HEK293T (cell line): Measurements from ENCODE around the gene PLA2G3.

Experiments used
- CTCF ChIA-PET: fragments of 350-600 bp; formaldehyde crosslinking; extraction: SDS; loops from one replicate; lab custom pipeline; 2021; ENCODE audit warnings: antibody characterized with exemption, inconsistent platforms; lab: Yijun Ruan, JAX
- POLR2A ChIA-PET: fragments of 350-600 bp; formaldehyde crosslinking; extraction: SDS; loops from one replicate; lab custom pipeline; 2020; ENCODE audit warnings: antibody characterized with exemption, inconsistent platforms; lab: Yijun Ruan, JAX
- DNase-seq: peaks from one replicate; pipeline ENCODE4 v3.0.0; 2012; ENCODE audit warnings: mixed read lengths; ENCODE audit errors: extremely low spot score
- ARNT ChIP-seq: fragments of 450-650 bp; IDR thresholded peaks from 2 replicates; pipeline ENCODE4 v1.6.1; 2017; ENCODE audit warnings: mild to moderate bottlenecking
- BHLHE40 ChIP-seq: fragments of 450-650 bp; IDR thresholded peaks from 2 replicates; pipeline ENCODE4 v1.6.1; 2016; ENCODE audit warnings: mild to moderate bottlenecking, moderate library complexity, borderline replicate concordance
- CTBP1 ChIP-seq: fragments of 450-650 bp; IDR thresholded peaks from 2 replicates; pipeline ENCODE4 v1.6.1; 2016; ENCODE audit warnings: borderline replicate concordance
- ELF4 ChIP-seq: fragments of 450-650 bp; IDR thresholded peaks from 2 replicates; pipeline ENCODE4 v1.6.1; 2017; ENCODE audit warnings: antibody characterized with exemption
- FOXA1 ChIP-seq: fragments of 450-650 bp; IDR thresholded peaks from 2 replicates; pipeline ENCODE4 v1.6.1; 2016; ENCODE audit warnings: mild to moderate bottlenecking
- FOXK2 ChIP-seq: fragments of 450-650 bp; IDR thresholded peaks from 2 replicates; pipeline ENCODE4 v1.6.1; 2016; ENCODE audit warnings: mild to moderate bottlenecking
- FOXM1 ChIP-seq: fragments of 450-650 bp; IDR thresholded peaks from 2 replicates; pipeline ENCODE4 v1.6.1; 2017; ENCODE audit warnings: mild to moderate bottlenecking, borderline replicate concordance
- HDGF ChIP-seq: fragments of 450-650 bp; IDR thresholded peaks from 2 replicates; pipeline ENCODE4 v1.6.1; 2017; ENCODE audit warnings: antibody characterized with exemption, borderline replicate concordance
- L3MBTL2 ChIP-seq: fragments of 450-650 bp; conservative IDR thresholded peaks from 2 replicates; pipeline ENCODE4 v1.6.1; 2016; ENCODE audit warnings: mild to moderate bottlenecking
- LEF1 ChIP-seq: fragments of 450-650 bp; IDR thresholded peaks from 2 replicates; pipeline ENCODE4 v1.6.1; 2017; ENCODE audit warnings: mild to moderate bottlenecking, borderline replicate concordance
- NFRKB ChIP-seq: fragments of 450-650 bp; IDR thresholded peaks from 2 replicates; pipeline ENCODE4 v1.6.1; 2016; ENCODE audit warnings: mild to moderate bottlenecking, moderate library complexity
- PKNOX1 ChIP-seq: fragments of 450-650 bp; IDR thresholded peaks from 2 replicates; pipeline ENCODE4 v1.6.1; 2016
- SP1 ChIP-seq: fragments of 450-650 bp; IDR thresholded peaks from 2 replicates; pipeline ENCODE4 v1.6.1; 2017
- SUZ12 ChIP-seq: fragments of 450-650 bp; IDR thresholded peaks from 2 replicates; pipeline ENCODE4 v1.6.1; 2016; ENCODE audit warnings: mild to moderate bottlenecking
- TARDBP ChIP-seq: fragments of 450-650 bp; IDR thresholded peaks from 2 replicates; pipeline ENCODE4 v1.6.1; 2016
- ZNF384 ChIP-seq: fragments of 450-650 bp; IDR thresholded peaks from 2 replicates; pipeline ENCODE4 v1.6.1; 2016

Gene PLA2G3

GRCh38 chr22:31141551-31141950, 1.2 kb upstream of the PLA2G3 start:
- ChIA-PET CTCF (interaction anchor here (1.3 kb wide), 1 partner anchor 34 kb away, joined by 4 read pairs; the partner anchor contains the start of gene SELENOM), POLR2A (interaction anchor here (1.0 kb wide), 1 partner anchor 173 kb away, joined by 3 read pairs; the partner anchor contains the start of genes MORC2 and TUG1)
- no peak for DNase-seq
- TF ChIP-seq FOXM1, result no peak
- TF ChIP-seq SP1, result no peak
- no peak for TF ChIP-seq ZNF384
- no peak for TF ChIP-seq TARDBP
- no peak for TF ChIP-seq BHLHE40
- TF ChIP-seq LEF1, result no peak
- no peak for TF ChIP-seq FOXA1
- TF ChIP-seq L3MBTL2, result no peak
- no peak for TF ChIP-seq NFRKB
- TF ChIP-seq ARNT, result no peak
- no peak for TF ChIP-seq ELF4
- no peak for TF ChIP-seq PKNOX1
- no peak for TF ChIP-seq HDGF
- TF ChIP-seq FOXK2, result no peak
- TF ChIP-seq CTBP1, result no peak
- TF ChIP-seq SUZ12, result no peak

- ChIA-PET POLR2A (interaction anchor here (1.0 kb wide), 2 partner anchors 13 to 18 kb away, joined by 3 to 4 read pairs; no protein-coding TSS in a partner anchor), CTCF (interaction anchor here (0.9 to 1.3 kb wide), 2 partner anchors 33 to 71 kb away, joined by 3 to 4 read pairs; partner anchors contain the start of genes LIMK2 and SELENOM)
- DNase-seq, result no peak
- TF ChIP-seq LEF1 (no peak), CTBP1 (no peak), SP1 (no peak), L3MBTL2 (no peak), FOXK2 (no peak), ARNT (no peak), FOXM1 (no peak), HDGF (no peak), SUZ12 (no peak), PKNOX1 (no peak), NFRKB (no peak), ELF4 (no peak), ZNF384 (no peak), TARDBP (no peak), FOXA1 (no peak), BHLHE40 (no peak)
Observed at GRCh38 chr22:31140746-31141145, 438 bp upstream of the PLA2G3 start.

GRCh38 chr22:31139066-31139465, 1.2 kb downstream of the PLA2G3 start:
- no peak for DNase-seq
- TF ChIP-seq SP1 (no peak), CTBP1 (no peak), FOXK2 (no peak), FOXM1 (no peak), NFRKB (no peak), FOXA1 (no peak), ZNF384 (no peak), TARDBP (no peak), HDGF (no peak), ELF4 (no peak), SUZ12 (no peak), LEF1 (no peak), BHLHE40 (no peak), L3MBTL2 (no peak), ARNT (no peak), PKNOX1 (no peak)
- CTCF ChIA-PET, result interaction anchor here (0.5 kb wide), 1 partner anchor 9 kb away, joined by 3 read pairs; no protein-coding TSS in a partner anchor
- POLR2A ChIA-PET, result interaction anchor here (0.7 kb wide), 1 partner anchor 11 kb away, joined by 3 read pairs; no protein-coding TSS in a partner anchor

GRCh38 chr22:31138126-31138525, 2.2 kb downstream of the PLA2G3 start:
- DNase-seq, result no peak
- POLR2A ChIA-PET, result no interaction called here
- CTCF ChIA-PET, result no interaction called here
- TF ChIP-seq FOXK2, result no peak
- no peak for TF ChIP-seq SUZ12
- no peak for TF ChIP-seq ELF4
- TF ChIP-seq ARNT, result no peak
- no peak for TF ChIP-seq L3MBTL2
- TF ChIP-seq SP1, result no peak

- ChIA-PET CTCF (no interaction called here), POLR2A (no interaction called here)
- DNase-seq, result no peak
- TF ChIP-seq FOXM1 (no peak), L3MBTL2 (no peak), LEF1 (no peak), ARNT (no peak), ELF4 (no peak), ZNF384 (no peak), TARDBP (no peak), SUZ12 (no peak), SP1 (no peak), HDGF (no peak), NFRKB (no peak), CTBP1 (no peak), FOXK2 (no peak), PKNOX1 (no peak)
Observed at GRCh38 chr22:31137721-31138120, 2.6 kb downstream of the PLA2G3 start.
